Astrocyte (in vitro differentiated cells and primary cell): ENCODE data around the gene UQCRQ.

Source experiments
- EZH2 ChIP-seq: IDR thresholded peaks from 2 replicates; pipeline ENCODE4 v1.6.1; 2012; ENCODE audit warnings: mild to moderate bottlenecking, low read length, inconsistent platforms; ENCODE audit not compliant: insufficient read depth
- TF ChIP-seq, protein P1 (sequence below): IDR thresholded peaks from 2 replicates; pipeline ENCODE4 v1.5.1; 2011; ENCODE audit warnings: low read depth, mild to moderate bottlenecking, inconsistent platforms, low read length, moderate library complexity; ENCODE audit not compliant: insufficient read depth

DNA sequence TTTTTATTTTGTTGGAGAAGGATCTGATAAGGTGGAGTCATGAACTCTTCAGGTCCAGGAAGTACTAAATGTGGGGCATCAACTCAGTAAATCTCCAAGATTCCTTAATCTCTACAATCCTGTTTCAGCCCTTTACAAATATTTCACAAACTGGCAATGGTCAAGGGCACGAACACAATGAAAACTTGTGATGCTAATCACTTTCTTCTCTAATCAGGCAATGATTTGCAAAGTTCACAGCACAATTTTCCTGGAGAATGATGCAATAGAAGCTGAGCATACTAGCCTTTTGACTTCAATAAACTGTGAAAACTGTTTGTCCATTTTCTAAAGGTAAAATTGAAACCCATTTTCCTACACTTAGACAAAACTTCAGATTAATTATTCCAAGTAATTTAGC is 17.1 kb upstream of the UQCRQ start:
- TF ChIP-seq, protein P1, sequence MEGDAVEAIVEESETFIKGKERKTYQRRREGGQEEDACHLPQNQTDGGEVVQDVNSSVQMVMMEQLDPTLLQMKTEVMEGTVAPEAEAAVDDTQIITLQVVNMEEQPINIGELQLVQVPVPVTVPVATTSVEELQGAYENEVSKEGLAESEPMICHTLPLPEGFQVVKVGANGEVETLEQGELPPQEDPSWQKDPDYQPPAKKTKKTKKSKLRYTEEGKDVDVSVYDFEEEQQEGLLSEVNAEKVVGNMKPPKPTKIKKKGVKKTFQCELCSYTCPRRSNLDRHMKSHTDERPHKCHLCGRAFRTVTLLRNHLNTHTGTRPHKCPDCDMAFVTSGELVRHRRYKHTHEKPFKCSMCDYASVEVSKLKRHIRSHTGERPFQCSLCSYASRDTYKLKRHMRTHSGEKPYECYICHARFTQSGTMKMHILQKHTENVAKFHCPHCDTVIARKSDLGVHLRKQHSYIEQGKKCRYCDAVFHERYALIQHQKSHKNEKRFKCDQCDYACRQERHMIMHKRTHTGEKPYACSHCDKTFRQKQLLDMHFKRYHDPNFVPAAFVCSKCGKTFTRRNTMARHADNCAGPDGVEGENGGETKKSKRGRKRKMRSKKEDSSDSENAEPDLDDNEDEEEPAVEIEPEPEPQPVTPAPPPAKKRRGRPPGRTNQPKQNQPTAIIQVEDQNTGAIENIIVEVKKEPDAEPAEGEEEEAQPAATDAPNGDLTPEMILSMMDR = no peak
- no peak for TF ChIP-seq EZH2
